SK-N-SH (cell line): ENCODE data around the gene PHACTR3. TPM values are rescaled to one million over a fixed set of nuclear protein-coding genes. Genes with fewer than 3 reads are reported as not detected.

Source experiments
- CTCF ChIA-PET: fragments of 300-600, 350-600 bp; formaldehyde crosslinking; extraction: SDS; loops from one replicate; lab custom pipeline; 2021; lab: Yijun Ruan, JAX
- POLR2A ChIA-PET: fragments of 350-600 bp; sonication (Branson Sonifier 250); formaldehyde crosslinking; extraction: SDS; loops from one replicate; lab custom pipeline; 2020; ENCODE audit warnings: antibody characterized with exemption, inconsistent platforms; lab: Yijun Ruan, JAX
- DNase-seq: peaks from one replicate; pipeline ENCODE4 v3.0.0; 2012
- H2AFZ ChIP-seq: fragments of 200-600 bp; sonication (generic); 2 replicates; pipeline ENCODE4 v1.8.1; 2016; ENCODE audit warnings: antibody characterized with exemption, mild to moderate bottlenecking, low read depth
- H3F3A ChIP-seq: fragments of 200-600 bp; sonication (generic); replicated peaks from 2 replicates; pipeline ENCODE3; 2016; ENCODE audit warnings: antibody characterized with exemption, mild to moderate bottlenecking; ENCODE audit not compliant: insufficient read depth
- H3K27ac ChIP-seq, 2 experiments: fragments of 200-500 bp in 1 of 2; fragments of 200-600 bp in 1 of 2; sonication (Bioruptor generic) in 1 of 2; sonication (generic), shearing (Covaris generic) in 1 of 2; 2 replicates each; pipeline versions ENCODE4 v1.5.1 to v1.6.1; 2014 to 2016; ENCODE audit warnings: low read depth in 2 of 2, inconsistent platforms in 1 of 2, low read length in 1 of 2, mild to moderate bottlenecking in 1 of 2, mixed read lengths in 1 of 2
- H3K27me3 ChIP-seq: fragments of 200-600 bp; sonication (generic), shearing (Covaris generic); 2 replicates; pipeline ENCODE4 v1.6.1; 2016; ENCODE audit warnings: mixed run types; ENCODE audit not compliant: insufficient read depth
- H3K36me3 ChIP-seq, 2 experiments: fragments of 200-500 bp in 1 of 2; fragments of 200-600 bp in 1 of 2; sonication (Bioruptor generic) in 1 of 2; sonication (generic) in 1 of 2; replicated peaks in 1 of 2; 2 replicates each; pipeline versions ENCODE3 to v1.5.1; 2014 to 2016; ENCODE audit warnings: low read length in 1 of 2, mild to moderate bottlenecking in 1 of 2; ENCODE audit not compliant: insufficient read depth in 2 of 2, control insufficient read depth in 1 of 2
- H3K4me1 ChIP-seq, 2 experiments: fragments of 200-500 bp in 1 of 2; fragments of 200-600 bp in 1 of 2; sonication (Bioruptor generic) in 1 of 2; sonication (generic), shearing (Covaris generic) in 1 of 2; 2 replicates each; pipeline versions ENCODE4 v1.5.1 to v1.6.1; 2014 to 2016; ENCODE audit warnings: low read depth in 1 of 2, low read length in 1 of 2, mixed run types in 1 of 2; ENCODE audit not compliant: insufficient read depth in 2 of 2, control insufficient read depth in 1 of 2
- H3K4me2 ChIP-seq: fragments of 200-600 bp; sonication (generic), shearing (Covaris generic); 2 replicates; pipeline ENCODE4 v1.6.1; 2017; ENCODE audit warnings: mixed run types
- H3K4me3 ChIP-seq, 2 experiments: fragments of 200-500 bp in 1 of 2; fragments of 200-600 bp in 1 of 2; sonication (Bioruptor generic) in 1 of 2; sonication (generic), shearing (Covaris generic) in 1 of 2; 2 replicates each; pipeline versions ENCODE4 v1.5.1 to v1.8.1; 2014 to 2016; ENCODE audit warnings: low read depth in 2 of 2, inconsistent platforms in 1 of 2, low read length in 1 of 2, mild to moderate bottlenecking in 1 of 2, mixed read lengths in 1 of 2, moderate library complexity in 1 of 2
- H3K79me2 ChIP-seq: fragments of 200-600 bp; sonication (generic); 2 replicates; pipeline ENCODE4 v1.8.1; 2017; ENCODE audit warnings: mild to moderate bottlenecking; ENCODE audit not compliant: insufficient read depth
- H3K9ac ChIP-seq: fragments of 200-600 bp; sonication (generic); 2 replicates; pipeline ENCODE4 v1.6.1; 2017; ENCODE audit warnings: mixed run types
- H3K9me2 ChIP-seq: fragments of 200-600 bp; sonication (generic); 2 replicates; pipeline ENCODE4 v1.6.1; 2017; ENCODE audit warnings: mixed run types
- H3K9me3 ChIP-seq: fragments of 200-600 bp; sonication (generic); 2 replicates; pipeline ENCODE4 v1.6.1; 2017; ENCODE audit warnings: mixed run types, mild to moderate bottlenecking, moderate library complexity
- H4K20me1 ChIP-seq: fragments of 200-600 bp; sonication (generic); 2 replicates; pipeline ENCODE4 v1.6.1; 2017; ENCODE audit warnings: mild to moderate bottlenecking, mixed run types; ENCODE audit not compliant: insufficient read depth
- CHD2 ChIP-seq: fragments of 150-350 bp; IDR thresholded peaks from 2 replicates; pipeline ENCODE4 v1.6.1; 2018; ENCODE audit warnings: low read length; ENCODE audit not compliant: partially characterized antibody
- EP300 ChIP-seq, 2 experiments: IDR thresholded peaks; 2 replicates each; pipeline versions ENCODE4 v1.4.0 to v1.6.1; 2012; ENCODE audit warnings: borderline replicate concordance in 1 of 2, low read depth in 1 of 2, low read length in 1 of 2
- NRF1 ChIP-seq: IDR thresholded peaks from 2 replicates; pipeline ENCODE4 v1.6.1; 2012; ENCODE audit warnings: low read depth, mild to moderate bottlenecking, low read length
- PBX3 ChIP-seq: IDR thresholded peaks from 2 replicates; pipeline ENCODE4; 2012
- POLR2AphosphoS5 ChIP-seq: IDR thresholded peaks from 2 replicates; pipeline ENCODE4 v1.6.1; 2012; ENCODE audit warnings: low read depth, low read length
- RAD21 ChIP-seq: IDR thresholded peaks from 2 replicates; pipeline ENCODE4 v1.6.1; 2012; ENCODE audit warnings: mild to moderate bottlenecking, low read length
- RCOR1 ChIP-seq: fragments of 150-350 bp; IDR thresholded peaks from 2 replicates; pipeline ENCODE4 v1.6.1; 2017; ENCODE audit warnings: antibody characterized with exemption, low read length
- RXRA ChIP-seq: IDR thresholded peaks from 2 replicates; pipeline ENCODE4 v1.4.0; 2012; ENCODE audit warnings: low read depth, mild to moderate bottlenecking, borderline replicate concordance
- TEAD4 ChIP-seq: IDR thresholded peaks from 2 replicates; pipeline ENCODE4 v1.4.0; 2012; ENCODE audit warnings: mild to moderate bottlenecking, borderline replicate concordance; ENCODE audit not compliant: insufficient read depth
- USF1 ChIP-seq: IDR thresholded peaks from 2 replicates; pipeline ENCODE4 v1.4.0; 2012; ENCODE audit warnings: low read depth, borderline replicate concordance
- YY1 ChIP-seq: IDR thresholded peaks from 2 replicates; pipeline ENCODE4 v1.4.0; 2012; ENCODE audit warnings: low read depth, mild to moderate bottlenecking
- WGBS: methylation state at CpG from one replicate; pipeline ENCODE4 v1.1.6; 2017; ENCODE audit warnings: low lambda C conversion rate; 5-methylcytosine and 5-hydroxymethylcytosine counted together
- polyA plus RNA-seq, 3 experiments: library from polyadenylated mRNA; depleted of rRNA; stranded (reverse); fragments of >200 nt; gene quantifications; 2 replicates each; pipeline ENCODE4 v1.2.3, GENCODE V29; 2012

The PHACTR3 gene
- polyA plus RNA-seq, 1 of the 3 experiments (the other 2 are of a cell fraction): 0.10 TPM

- peak overlapping the region; percentile 31 to 45; a peak in 3 of 4 replicates for H3K4me3 ChIP-seq
- H4K20me1 ChIP-seq: no peaks in the 10 kb centered on the region
- peak overlapping the region; percentile 49 for H2AFZ ChIP-seq
- no peaks in the 10 kb centered on the region for H3K9me2 ChIP-seq
- peak overlapping the region; percentile 71 for H3K4me2 ChIP-seq
- H3K9me3 ChIP-seq: no peaks in the 10 kb centered on the region
- TF ChIP-seq YY1 (no peak), RCOR1 (no peak)
- no peaks in the 10 kb centered on the region for H3K79me2 ChIP-seq
- H3K36me3 ChIP-seq: no peaks in the 10 kb centered on the region
- peak; percentile 72 for DNase-seq
- no peak overlapping the region for H3K9ac ChIP-seq
- peaks cover 8% of the 10 kb centered on the region for H3F3A ChIP-seq
- peak overlapping the region in 1 of 2 experiments; percentile 64; a peak in 1 of 4 replicates for H3K27ac ChIP-seq
- H3K27me3 ChIP-seq: no peaks in the 10 kb centered on the region
- H3K4me1 ChIP-seq: peaks cover 0 to 17% of the 10 kb centered on the region in 2 experiments; a peak in 1 of 4 replicates
- ChIA-PET POLR2A (no interaction called here), CTCF (interaction anchor here (2.3 to 9.3 kb wide), 2 partner anchors 14 to 52 kb away, joined by 12 to 111 read pairs; no protein-coding TSS in a partner anchor)
- WGBS: 24% methylated on average over 10 of the region's 16 CpGs
Observed at GRCh38 chr20:59835448-59836395, 231.4 kb downstream of the PHACTR3 start.

GRCh38 chr20:59836767-59837166, 232.4 kb downstream of the PHACTR3 start:
- H3K36me3 ChIP-seq: no peaks in the 10 kb centered on the region
- H4K20me1 ChIP-seq: no peaks in the 10 kb centered on the region
- ChIA-PET CTCF (interaction anchor here (2.3 to 9.3 kb wide), 2 partner anchors 13 to 53 kb away, joined by 12 to 111 read pairs; no protein-coding TSS in a partner anchor), POLR2A (no interaction called here)
- WGBS: 59% methylated on average over 6 of the region's 6 CpGs
- H3K27ac ChIP-seq: no peak overlapping the region
- H3K9ac ChIP-seq: no peak overlapping the region
- peaks cover 8% of the 10 kb centered on the region for H3F3A ChIP-seq
- no peak overlapping the region for H3K4me2 ChIP-seq
- H3K27me3 ChIP-seq: no peaks in the 10 kb centered on the region
- H3K9me3 ChIP-seq: no peaks in the 10 kb centered on the region
- H3K79me2 ChIP-seq: no peaks in the 10 kb centered on the region
- DNase-seq: no peak
- H3K4me3 ChIP-seq: no peak overlapping the region
- no peak for TF ChIP-seq CHD2
- no peak for TF ChIP-seq USF1
- TF ChIP-seq TEAD4: no peak
- TF ChIP-seq PBX3: no peak
- TF ChIP-seq RAD21: no peak
- no peak for TF ChIP-seq NRF1
- no peak for TF ChIP-seq RXRA
- TF ChIP-seq EP300 (IDR thresholded peaks at IDR 0.05; ENCODE audit: borderline replicate concordance in 1 of 2, low read depth in 1 of 2, low read length in 1 of 2): no peak
- TF ChIP-seq POLR2AphosphoS5: no peak
- TF ChIP-seq RCOR1: no peak
- H2AFZ ChIP-seq: no peak overlapping the region
- H3K4me1 ChIP-seq: peaks cover 0 to 17% of the 10 kb centered on the region in 2 experiments; a peak in 1 of 4 replicates
- no peaks in the 10 kb centered on the region for H3K9me2 ChIP-seq
